Astrocyte of the cerebellum (primary cell): Measurements from ENCODE around the gene ARHGAP20.
A peak's percentile ranks its signal among the peaks of the same experiment; 100 is the strongest.

Experiments
- DNase-seq: peaks from one replicate; pipeline ENCODE4 v3.0.0-alpha.2; 2011; ENCODE audit warnings: low read depth
- H3K4me3 ChIP-seq: 2 replicates; pipeline ENCODE4 v1.5.1; 2011; ENCODE audit warnings: mild to moderate bottlenecking, low read depth, low read length, moderate library complexity
- in situ Hi-C: cut with HindIII; loops from 2 replicates; pipeline ENCODE4 v1.10.0; 2017; ENCODE audit warnings: low sequenced_read_pairs
- TF ChIP-seq, protein P1 (sequence below): IDR thresholded peaks from 2 replicates; pipeline ENCODE4 v1.5.1; 2012; ENCODE audit warnings: low read length, low read depth, moderate library complexity, mild to moderate bottlenecking; ENCODE audit errors: missing control alignments

Gene ARHGAP20, protein sequence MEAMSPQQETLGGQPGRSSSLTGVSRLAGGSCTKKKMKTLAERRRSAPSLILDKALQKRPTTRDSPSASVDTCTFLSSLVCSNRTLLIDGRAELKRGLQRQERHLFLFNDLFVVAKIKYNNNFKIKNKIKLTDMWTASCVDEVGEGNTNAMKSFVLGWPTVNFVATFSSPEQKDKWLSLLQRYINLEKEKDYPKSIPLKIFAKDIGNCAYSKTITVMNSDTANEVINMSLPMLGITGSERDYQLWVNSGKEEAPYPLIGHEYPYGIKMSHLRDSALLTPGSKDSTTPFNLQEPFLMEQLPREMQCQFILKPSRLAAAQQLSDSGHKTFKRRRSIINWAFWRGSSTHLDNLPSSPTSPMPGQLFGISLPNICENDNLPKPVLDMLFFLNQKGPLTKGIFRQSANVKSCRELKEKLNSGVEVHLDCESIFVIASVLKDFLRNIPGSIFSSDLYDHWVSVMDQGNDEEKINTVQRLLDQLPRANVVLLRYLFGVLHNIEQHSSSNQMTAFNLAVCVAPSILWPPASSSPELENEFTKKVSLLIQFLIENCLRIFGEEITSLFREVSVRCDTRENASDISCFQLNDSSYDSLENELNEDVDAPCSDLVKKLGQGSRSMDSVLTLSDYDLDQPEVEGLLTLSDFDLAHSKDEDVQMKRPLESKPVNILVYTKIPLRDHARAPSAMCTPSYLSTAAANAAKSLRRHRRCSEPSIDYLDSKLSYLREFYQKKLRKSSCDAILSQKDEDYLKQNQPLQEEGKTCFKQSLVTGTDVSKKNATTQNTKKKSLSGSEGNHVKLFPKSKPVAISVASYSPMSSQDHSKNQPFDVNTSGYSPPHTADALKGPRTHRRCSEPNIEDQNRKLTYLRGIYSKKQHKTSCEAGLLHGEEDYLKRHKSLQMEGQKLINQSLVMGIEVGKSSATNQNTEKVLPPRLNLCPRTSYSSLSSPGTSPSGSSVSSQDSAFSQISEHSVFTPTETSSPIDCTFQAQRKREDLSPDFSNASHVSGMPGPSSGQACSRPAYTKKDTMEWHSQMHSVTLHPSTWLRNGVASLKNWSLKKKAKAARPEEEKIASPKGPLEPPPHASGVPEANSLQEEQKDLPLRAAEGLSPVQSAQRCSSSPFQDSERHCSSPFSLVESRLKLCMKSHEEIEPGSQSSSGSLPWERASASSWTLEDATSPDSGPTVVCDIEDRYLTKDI

DNA sequence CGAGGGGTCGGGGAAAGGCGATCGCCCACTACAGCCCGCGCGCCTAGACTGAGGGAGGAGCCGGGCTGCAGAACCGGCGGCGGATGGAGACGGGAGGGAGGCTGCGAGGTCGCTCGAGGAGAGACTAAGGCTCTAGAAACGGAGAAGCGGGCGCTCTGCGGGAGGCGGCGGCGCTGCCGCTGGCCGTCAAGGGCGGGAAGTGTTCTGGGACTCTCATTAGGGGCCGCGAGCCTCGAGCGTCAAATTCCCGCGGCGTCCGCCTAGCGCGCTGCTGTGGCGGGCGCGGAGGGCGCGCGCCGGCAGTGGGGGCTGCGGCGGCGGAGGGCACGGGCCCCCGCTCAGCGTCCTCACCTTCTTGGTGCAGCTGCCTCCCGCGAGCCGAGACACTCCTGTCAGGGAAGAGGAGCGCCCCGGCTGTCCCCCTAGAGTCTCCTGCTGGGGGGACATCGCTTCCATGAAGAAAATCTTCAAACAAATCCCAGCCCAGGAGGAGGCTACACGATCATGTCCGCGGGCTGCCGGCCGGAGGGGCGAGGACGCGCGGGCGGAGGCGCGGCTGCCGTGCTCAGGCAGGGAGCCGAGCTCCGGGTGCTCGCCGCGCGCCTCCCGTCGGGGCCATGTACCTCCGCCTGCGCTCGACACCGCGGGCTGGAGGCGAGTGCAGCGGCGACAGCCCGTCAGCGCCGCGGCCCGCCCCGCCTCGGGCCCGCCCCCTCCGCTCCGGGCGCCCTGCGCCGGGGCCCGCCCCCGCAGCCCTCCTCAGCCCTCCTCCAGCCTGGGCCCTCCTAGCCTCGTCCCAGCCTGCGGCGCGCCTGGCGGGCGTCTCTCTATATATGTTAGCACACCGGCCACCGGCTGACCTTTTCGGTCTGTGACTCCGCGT lies at the start of gene ARHGAP20:
Gene ARHGAP20, minus strand, starts transcription at position 662 of the 883 bp plus-strand sequence. Its CDS starts 206 bp downstream, at position 456.
- TF ChIP-seq, protein P1, sequence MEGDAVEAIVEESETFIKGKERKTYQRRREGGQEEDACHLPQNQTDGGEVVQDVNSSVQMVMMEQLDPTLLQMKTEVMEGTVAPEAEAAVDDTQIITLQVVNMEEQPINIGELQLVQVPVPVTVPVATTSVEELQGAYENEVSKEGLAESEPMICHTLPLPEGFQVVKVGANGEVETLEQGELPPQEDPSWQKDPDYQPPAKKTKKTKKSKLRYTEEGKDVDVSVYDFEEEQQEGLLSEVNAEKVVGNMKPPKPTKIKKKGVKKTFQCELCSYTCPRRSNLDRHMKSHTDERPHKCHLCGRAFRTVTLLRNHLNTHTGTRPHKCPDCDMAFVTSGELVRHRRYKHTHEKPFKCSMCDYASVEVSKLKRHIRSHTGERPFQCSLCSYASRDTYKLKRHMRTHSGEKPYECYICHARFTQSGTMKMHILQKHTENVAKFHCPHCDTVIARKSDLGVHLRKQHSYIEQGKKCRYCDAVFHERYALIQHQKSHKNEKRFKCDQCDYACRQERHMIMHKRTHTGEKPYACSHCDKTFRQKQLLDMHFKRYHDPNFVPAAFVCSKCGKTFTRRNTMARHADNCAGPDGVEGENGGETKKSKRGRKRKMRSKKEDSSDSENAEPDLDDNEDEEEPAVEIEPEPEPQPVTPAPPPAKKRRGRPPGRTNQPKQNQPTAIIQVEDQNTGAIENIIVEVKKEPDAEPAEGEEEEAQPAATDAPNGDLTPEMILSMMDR: no peak
- in situ Hi-C loops: no loop called here
- no peak for DNase-seq
- peak within 1 kb of the TSS; percentile 68 for H3K4me3 ChIP-seq

DNA sequence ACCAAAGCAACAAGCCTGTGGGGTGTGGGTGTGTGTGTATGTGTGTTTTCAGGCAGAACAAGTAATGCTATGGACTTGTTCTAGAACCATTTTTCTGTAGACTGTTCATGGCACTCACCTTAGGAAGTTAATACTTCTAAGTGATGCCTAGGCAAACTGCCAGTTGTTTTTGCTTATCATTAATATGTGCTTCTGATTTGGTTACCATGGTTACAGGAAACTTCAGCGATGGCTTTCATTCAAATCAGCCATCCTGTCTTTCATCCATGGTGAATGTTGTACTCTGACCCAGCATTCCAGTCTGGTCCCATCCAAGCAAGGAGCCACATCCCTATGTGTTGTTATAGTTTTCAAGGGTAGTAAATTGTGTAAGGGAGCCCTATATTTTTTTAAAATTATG lies 49.8 kb upstream of the ARHGAP20 start:
- in situ Hi-C loops: no loop called here
- TF ChIP-seq, protein P1: no peak
- DNase-seq: no peak
- no peak overlapping the region for H3K4me3 ChIP-seq

DNA sequence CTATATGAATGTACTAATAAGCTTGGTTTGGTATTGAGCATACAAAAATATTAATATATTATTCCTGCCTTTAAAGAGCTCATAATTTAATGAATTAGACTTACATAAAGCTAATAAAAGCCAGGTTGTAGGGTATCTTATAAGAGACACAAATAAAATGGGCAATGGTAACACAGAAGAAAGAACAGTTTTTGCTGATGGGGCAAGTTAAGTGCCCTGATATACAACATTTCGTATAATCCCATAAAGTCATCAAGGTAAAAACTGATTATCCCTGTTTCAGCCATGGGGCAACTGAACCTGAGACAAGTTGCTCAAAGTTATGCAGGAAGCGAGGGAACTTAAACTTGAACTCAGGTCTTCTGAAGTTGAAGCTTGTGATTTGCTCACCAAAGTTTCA lies 48.9 kb upstream of the ARHGAP20 start:
- no peak overlapping the region for H3K4me3 ChIP-seq
- TF ChIP-seq, protein P1: no peak
- in situ Hi-C loops: no loop called here

DNA sequence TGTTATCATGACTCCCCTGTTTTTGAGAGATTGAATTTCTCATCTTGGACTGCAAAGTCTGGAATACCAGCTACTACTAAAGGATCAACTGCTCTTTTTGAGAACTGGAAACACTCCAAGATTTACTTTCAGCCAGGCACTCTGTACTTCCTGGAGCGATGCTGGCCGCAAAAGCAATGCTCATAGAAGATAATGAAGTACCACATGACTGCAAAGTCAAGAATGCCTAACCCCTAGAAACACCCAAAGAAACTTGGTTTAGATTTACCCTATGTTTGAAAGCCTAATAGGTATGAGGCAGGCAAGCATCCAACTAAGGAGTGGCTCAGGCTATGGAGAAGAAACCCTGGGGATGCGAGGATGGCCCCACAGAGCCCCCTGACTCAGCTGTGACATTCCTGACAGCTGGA lies 47.7 kb upstream of the ARHGAP20 start:
- TF ChIP-seq, protein P1: no peak
- H3K4me3 ChIP-seq: no peak overlapping the region
- in situ Hi-C loops: no loop called here
- DNase-seq: peak; percentile 81

More for the DNA sequence above, 48.9 kb upstream of the ARHGAP20 start:
- DNase-seq: no peak

DNA sequence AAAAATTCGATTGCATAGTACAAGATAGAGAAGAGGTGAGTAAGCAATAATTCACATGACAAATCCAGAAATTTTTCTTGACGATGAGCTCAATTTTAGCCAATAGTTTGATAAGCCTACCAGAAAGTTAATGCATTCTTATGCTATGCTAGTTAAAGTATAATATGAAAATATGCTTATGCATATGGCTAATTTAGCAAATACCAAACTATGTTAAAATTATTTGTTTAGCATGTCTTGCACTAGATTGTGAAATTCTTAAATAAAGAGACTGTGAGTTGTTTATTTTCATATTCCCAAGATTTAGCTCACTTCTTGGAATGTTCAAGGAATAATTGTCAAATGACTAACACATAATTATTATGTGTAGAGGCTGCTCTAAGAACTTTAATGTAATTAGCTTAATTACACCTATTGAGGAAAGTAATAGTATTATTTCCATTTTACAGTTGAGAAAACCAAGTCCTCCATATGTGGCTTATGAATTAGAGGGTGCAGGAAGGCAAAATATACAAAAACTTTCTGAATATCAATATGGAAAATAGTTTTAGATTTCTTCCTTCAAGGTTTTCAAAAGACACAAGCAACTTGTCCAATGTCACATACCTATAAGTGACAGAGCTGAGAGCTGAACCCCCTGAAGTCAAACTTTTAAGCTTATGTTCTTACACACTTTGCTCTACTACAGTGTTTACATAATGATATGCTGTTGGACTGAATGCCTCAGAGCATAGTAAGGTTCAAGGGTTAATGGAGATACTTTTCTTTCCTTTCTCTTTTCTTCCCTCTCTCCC lies 45.9 kb upstream of the ARHGAP20 start:
- TF ChIP-seq, protein P1: no peak
- in situ Hi-C loops: no loop called here
- H3K4me3 ChIP-seq: no peak overlapping the region
- DNase-seq: no peak
